HepG2 (cell line): ENCODE measurements around the gene SPACDR. TPM values are rescaled to one million over a fixed set of nuclear protein-coding genes. Genes with fewer than 3 reads are reported as not detected.
A peak's percentile ranks its signal among the peaks of the same experiment; 100 is the strongest.

Experiments used
- ATAC-seq: fragments of 200-7000 bp; cut with Tn5 transposase; 3 replicates; pipeline ENCODE4 v1.9.1; 2020; ENCODE audit warnings: mild to moderate bottlenecking, moderate library complexity
- BruUV-seq: library from RNA; stranded (reverse); fragments of 400-500 nt; replicated peaks from 2 replicates; lab custom pipeline; 2021; lab: Mats Ljungman, UMichigan
- CTCF ChIA-PET: fragments of 300-600 bp; formaldehyde crosslinking; extraction: SDS; loops from one replicate; lab custom pipeline; 2021; ENCODE audit warnings: low total read pairs, inconsistent platforms, low intra/inter-chr PET ratio; lab: Yijun Ruan, JAX
- POLR2A ChIA-PET: fragments of 350-600 bp; sonication (Branson Sonifier 250); formaldehyde crosslinking; loops from one replicate; lab custom pipeline; 2020; ENCODE audit warnings: antibody characterized with exemption, inconsistent platforms; lab: Yijun Ruan, JAX
- DNase-seq: peaks from one replicate; pipeline ENCODE4 v3.0.0-alpha.2; 2015; ENCODE audit warnings: low spot score
- FAIRE-seq: peaks from 3 replicates; lab custom pipeline; 2011; peaks lifted over from hg19 to GRCh38; lab: Jason Lieb, UNC
- H2AFZ ChIP-seq: one replicate; pipeline ENCODE4 v1.6.1; 2011; ENCODE audit warnings: low read length, inconsistent platforms
- H3K27ac ChIP-seq: fragments of 300-600 bp; 3 replicates; pipeline ENCODE4 v1.8.0; 2011; ENCODE audit warnings: mixed run types, mild to moderate bottlenecking, mixed read lengths, low read length, inconsistent platforms; ENCODE audit not compliant: insufficient read depth; ENCODE audit errors: extremely low read length
- H3K27me3 ChIP-seq, 2 experiments: fragments of 200-600 bp in 1 of 2; 2 replicates in 1 of 2; 3 replicates in 1 of 2; pipeline versions ENCODE4 v1.6.0 to v1.8.0; 2011; ENCODE audit warnings: low read length in 2 of 2, mild to moderate bottlenecking in 2 of 2, moderate library complexity in 2 of 2, inconsistent platforms in 1 of 2; ENCODE audit not compliant: insufficient read depth in 2 of 2, control insufficient read depth in 1 of 2
- H3K36me3 ChIP-seq, 2 experiments: fragments of 200-600 bp in 1 of 2; replicated peaks in 1 of 2; 2 replicates in 1 of 2; 3 replicates in 1 of 2; pipeline versions ENCODE4 v1.5.1 to v1.8.0; 2011; ENCODE audit warnings: low read length in 2 of 2, inconsistent platforms in 1 of 2; ENCODE audit not compliant: insufficient read depth in 2 of 2, control insufficient read depth in 1 of 2
- H3K4me1 ChIP-seq: 2 replicates; pipeline ENCODE4 v1.5.1; 2012; ENCODE audit warnings: low read length, inconsistent platforms; ENCODE audit not compliant: insufficient read depth
- H3K4me2 ChIP-seq: 2 replicates; pipeline ENCODE4 v1.6.0; 2011; ENCODE audit warnings: low read depth, low read length, inconsistent platforms
- H3K4me3 ChIP-seq, 3 experiments: fragments of 200-600 bp in 1 of 3; sonication (generic), shearing (Covaris generic) in 1 of 3; replicated peaks in 1 of 3; 2 replicates each; pipeline ENCODE4 v1.5.1; 2011 to 2016; ENCODE audit warnings: low read length in 3 of 3, inconsistent platforms in 2 of 3, low read depth in 2 of 3, mild to moderate bottlenecking in 2 of 3, control low read depth in 1 of 3, mixed read lengths in 1 of 3; ENCODE audit not compliant: insufficient read depth in 1 of 3
- H3K79me2 ChIP-seq: one replicate; pipeline ENCODE4 v1.6.1; 2011; ENCODE audit warnings: low read length, inconsistent platforms; ENCODE audit not compliant: insufficient read depth
- H3K9ac ChIP-seq: 2 replicates; pipeline ENCODE4 v1.6.0; 2011; ENCODE audit warnings: mild to moderate bottlenecking, low read depth, low read length, inconsistent platforms; ENCODE audit not compliant: insufficient read depth
- H3K9me3 ChIP-seq: 2 replicates; pipeline ENCODE4 v1.5.1; 2012; ENCODE audit warnings: mild to moderate bottlenecking, low read length
- H4K20me1 ChIP-seq: 2 replicates; pipeline ENCODE4 v1.6.0; 2011; ENCODE audit warnings: inconsistent platforms, mild to moderate bottlenecking, low read length, moderate library complexity; ENCODE audit not compliant: insufficient read depth
- CBFB ChIP-seq: sonication (generic); formaldehyde crosslinking; IDR thresholded peaks from 2 replicates; pipeline ENCODE4 v1.4.0; 2020; ENCODE audit warnings: missing genetic modification reagents
- FOSL1 ChIP-seq: sonication (generic); formaldehyde crosslinking; IDR thresholded peaks from 2 replicates; pipeline ENCODE4 v1.9.0; 2021; ENCODE audit warnings: missing genetic modification reagents, borderline replicate concordance
- FOXO4 ChIP-seq: sonication (generic); formaldehyde crosslinking; conservative IDR thresholded peaks from 2 replicates; pipeline ENCODE4 v1.8.1; 2023; ENCODE audit warnings: missing genetic modification reagents
- LBX2 ChIP-seq: sonication (generic); formaldehyde crosslinking; IDR thresholded peaks from 2 replicates; pipeline ENCODE4 v1.5.0; 2020; ENCODE audit warnings: missing genetic modification reagents, mild to moderate bottlenecking, borderline replicate concordance
- MED1 ChIP-seq: sonication (generic); formaldehyde crosslinking; IDR thresholded peaks from 2 replicates; pipeline ENCODE4 v1.4.0; 2020; ENCODE audit warnings: missing genetic modification reagents
- PCBP2 ChIP-seq: fragments of 200-400 bp; formaldehyde crosslinking; optimal IDR thresholded peaks from 2 replicates; pipeline ENCODE3; 2018; ENCODE audit warnings: low read length, low read depth; ENCODE audit not compliant: poor library complexity, severe bottlenecking
- REPIN1 ChIP-seq: sonication (generic); formaldehyde crosslinking; IDR thresholded peaks from 2 replicates; pipeline ENCODE4 v1.8.0; 2022; ENCODE audit warnings: missing genetic modification reagents, low read depth, mild to moderate bottlenecking, borderline replicate concordance
- STAG1 ChIP-seq: sonication (generic); formaldehyde crosslinking; IDR thresholded peaks from 2 replicates; pipeline ENCODE4 v1.4.0; 2020; ENCODE audit warnings: missing genetic modification reagents
- ZNF121 ChIP-seq: sonication (generic); formaldehyde crosslinking; IDR thresholded peaks from 2 replicates; pipeline ENCODE4 v1.5.0; 2020; ENCODE audit warnings: mild to moderate bottlenecking, missing genetic modification reagents
- ZNF143 ChIP-seq: sonication (generic); formaldehyde crosslinking; IDR thresholded peaks from 2 replicates; pipeline ENCODE4 v1.4.0; 2020; ENCODE audit warnings: missing genetic modification reagents
- ZNF235 ChIP-seq: sonication (generic); formaldehyde crosslinking; IDR thresholded peaks from 2 replicates; pipeline ENCODE4 v1.8.1; 2023; ENCODE audit warnings: mild to moderate bottlenecking, missing genetic modification reagents, borderline replicate concordance
- ZNF296 ChIP-seq: sonication (generic); formaldehyde crosslinking; conservative IDR thresholded peaks from 2 replicates; pipeline ENCODE4 v1.5.0; 2020; ENCODE audit warnings: mild to moderate bottlenecking, missing genetic modification reagents
- ZNF3 ChIP-seq: IDR thresholded peaks from 2 replicates; pipeline ENCODE4 v1.7.0; 2017; ENCODE audit warnings: inconsistent platforms
- ZNF773 ChIP-seq: sonication (generic); formaldehyde crosslinking; IDR thresholded peaks from 2 replicates; pipeline ENCODE4 v1.4.0; 2020; ENCODE audit warnings: missing genetic modification reagents, borderline replicate concordance
- WGBS: methylation state at CpG from one replicate; pipeline ENCODE4 v1.1.6; 2017; ENCODE audit warnings: low lambda C conversion rate; 5-methylcytosine and 5-hydroxymethylcytosine counted together
- in situ Hi-C: cut with HindIII; loops from 2 replicates; pipeline ENCODE4 v1.10.0; 2017; ENCODE audit warnings: low pct_unique_long_range_greater_than_20kb; ENCODE audit not compliant: extremely low pct_ligation_motif_present
- intact Hi-C: fragments of 100-400 bp; cut with micrococcal nuclease; formaldehyde crosslinking; loops from one replicate; pipeline ENCODE4 v1.10.0; 2022; ENCODE audit not compliant: unreplicated experiment
- polyA plus RNA-seq, 8 experiments: library from polyadenylated mRNA; depleted of rRNA in 3 of 8; stranded (reverse) in 7 of 8; unstranded in 1 of 8; fragments of >200 nt; fragmentation: Illumina TruSeq in 4 of 8; extraction: Trizol in 4 of 8; gene quantifications; 2 replicates each; pipeline versions ENCODE4 v1.2.1 to v1.2.3, GENCODE V29; 2011 to 2016; ENCODE audit warnings: low read depth in 4 of 8, missing spikeins in 1 of 8, mixed read lengths in 1 of 8; ENCODE audit not compliant: insufficient read depth in 1 of 8
- total RNA-seq, 5 experiments: library from RNA; depleted of rRNA; stranded (reverse); fragments of >200 nt; fragmentation: Illumina TruSeq; extraction: Trizol; gene quantifications; 2 replicates each; pipeline ENCODE4 v1.2.3, GENCODE V29; 2016; ENCODE audit warnings: low read depth in 1 of 5
- TF ChIP-seq, protein P1 (sequence below): IDR thresholded peaks from 2 replicates; pipeline ENCODE4 v1.6.1; 2016; ENCODE audit warnings: control low read depth

SPACDR gene
- total and polyA plus RNA-seq, 2 of the 13 experiments (the other 11 are each of a cell fraction or from before 2014, with no cell fraction given) = 0.41 TPM; not detected in 1

GRCh38 chr7:100491192-100491578 lies 27.1 kb upstream of the SPACDR start:
- TF ChIP-seq ZNF773 (CRISPR knock-in tag) = no peak
- TF ChIP-seq ZNF121 (CRISPR knock-in tag) = peak; percentile 58; the same call in 1 of the 2 replicates
- no peak for TF ChIP-seq ZNF143 (CRISPR knock-in tag)
- TF ChIP-seq, all 625 proteins: peak for 1
- no peak for FAIRE-seq
- intact Hi-C loops = no loop called here

DNA sequence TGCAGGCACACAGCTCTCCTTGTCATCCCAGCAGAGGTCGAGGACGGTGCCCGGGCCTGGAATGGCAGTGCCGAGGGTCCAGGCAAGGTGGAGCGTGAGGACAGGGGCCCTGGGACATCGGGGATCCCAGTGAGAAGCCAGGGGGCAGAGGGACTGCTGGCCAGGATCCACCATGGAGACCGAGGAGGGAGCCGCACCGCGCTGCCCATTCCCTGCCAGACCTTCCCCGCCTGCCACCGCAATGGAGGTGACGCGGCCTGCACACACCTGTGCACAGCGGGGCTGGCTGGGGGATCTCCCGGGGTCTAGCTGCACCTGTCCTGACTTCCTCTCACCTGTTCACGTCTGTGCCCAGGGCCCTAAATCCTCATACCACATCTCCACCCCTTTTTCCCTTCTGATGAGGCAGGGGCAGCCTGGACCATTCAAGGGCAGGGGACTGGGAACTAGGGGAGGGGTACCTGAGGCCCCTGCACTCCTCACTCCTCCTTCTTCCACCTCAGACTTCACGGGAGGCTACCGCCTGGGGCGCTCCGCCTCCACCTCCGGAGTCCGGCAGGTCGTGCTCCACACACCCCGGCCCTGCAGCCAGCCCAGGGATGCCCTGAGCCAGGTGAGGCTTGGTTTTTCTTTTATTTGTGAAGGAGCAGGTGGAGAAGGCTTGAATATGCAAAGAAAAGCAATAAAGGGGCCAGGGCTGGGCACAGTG lies 26.6 kb upstream of the SPACDR start:
- in situ Hi-C loops = no loop called here
- TF ChIP-seq REPIN1 (no peak), ZNF296 (CRISPR knock-in tag) (no peak), FOSL1 (CRISPR knock-in tag) (no peak), LBX2 (CRISPR knock-in tag) (no peak), STAG1 (CRISPR knock-in tag) (peak; percentile 51), MED1 (no peak), CBFB (CRISPR knock-in tag) (no peak), PCBP2 (no peak), ZNF235 (CRISPR knock-in tag) (no peak), ZNF3 (CRISPR knock-in tag) (no peak), FOXO4 (CRISPR knock-in tag) (no peak)
- TF ChIP-seq, protein P1, sequence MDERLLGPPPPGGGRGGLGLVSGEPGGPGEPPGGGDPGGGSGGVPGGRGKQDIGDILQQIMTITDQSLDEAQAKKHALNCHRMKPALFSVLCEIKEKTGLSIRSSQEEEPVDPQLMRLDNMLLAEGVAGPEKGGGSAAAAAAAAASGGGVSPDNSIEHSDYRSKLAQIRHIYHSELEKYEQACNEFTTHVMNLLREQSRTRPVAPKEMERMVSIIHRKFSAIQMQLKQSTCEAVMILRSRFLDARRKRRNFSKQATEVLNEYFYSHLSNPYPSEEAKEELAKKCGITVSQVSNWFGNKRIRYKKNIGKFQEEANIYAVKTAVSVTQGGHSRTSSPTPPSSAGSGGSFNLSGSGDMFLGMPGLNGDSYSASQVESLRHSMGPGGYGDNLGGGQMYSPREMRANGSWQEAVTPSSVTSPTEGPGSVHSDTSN (CRISPR knock-in tag) = no peak

More at GRCh38 chr7:100491192-100491578, 27.1 kb upstream of the SPACDR start:
- WGBS = 53% methylated on average over 5 of the region's 5 CpGs
- Histone ChIP-seq H3K27me3 (peaks cover 1 to 17% of the 10 kb centered on the region in 2 experiments; a peak in 4 of 5 replicates), H3K9ac (no peak overlapping the region), H2AFZ (no peak overlapping the region), H3K4me2 (no peak overlapping the region), H3K27ac (no peak overlapping the region), H3K79me2 (no peaks in the 10 kb centered on the region), H3K4me1 (peaks cover 53% of the 10 kb centered on the region), H3K4me3 (no peak overlapping the region), H4K20me1 (no peaks in the 10 kb centered on the region), H3K36me3 (no peaks in the 10 kb centered on the region), H3K9me3 (no peaks in the 10 kb centered on the region)
- CTCF ChIA-PET = interaction anchor here (1.2 kb wide), 1 partner anchor 68 kb away, joined by 3 read pairs; no protein-coding TSS in a partner anchor
- POLR2A ChIA-PET = no interaction called here
- DNase-seq (no peak), ATAC-seq (no peak)
- in situ Hi-C loops = no loop called here
- BruUV-seq = no TSS peak

More for the DNA sequence above, 26.6 kb upstream of the SPACDR start:
- Histone ChIP-seq H2AFZ (no peak overlapping the region), H3K9ac (no peak overlapping the region), H3K27ac (no peak overlapping the region), H3K4me3 (no peak overlapping the region), H3K27me3 (peaks cover 1 to 23% of the 10 kb centered on the region in 2 experiments; a peak in 4 of 5 replicates), H3K9me3 (no peaks in the 10 kb centered on the region), H4K20me1 (no peaks in the 10 kb centered on the region), H3K79me2 (no peaks in the 10 kb centered on the region), H3K36me3 (no peaks in the 10 kb centered on the region), H3K4me2 (no peak overlapping the region), H3K4me1 (peaks cover 56% of the 10 kb centered on the region)
- CTCF ChIA-PET = interaction anchor here (1.2 kb wide), 1 partner anchor 69 kb away, joined by 3 read pairs; no protein-coding TSS in a partner anchor
- intact Hi-C loops = no loop called here
- no peak for FAIRE-seq
- no peak for DNase-seq
- WGBS = 24% methylated on average over 9 of the region's 25 CpGs
- POLR2A ChIA-PET = interaction anchor here (0.9 kb wide), 1 partner anchor 82 kb away, joined by 3 read pairs; no protein-coding TSS in a partner anchor
- no TSS peak for BruUV-seq
- peak; percentile 6; the same call in 1 of the 3 replicates for ATAC-seq
